Measurements from ENCODE around the gene NANP. TPM values are rescaled to one million over a fixed set of nuclear protein-coding genes. Genes with fewer than 3 reads are reported as not detected.

NANP gene
- total RNA-seq, 1 experiment from 2014 or later, result 7.3 TPM

GRCh38 chr20:25563362-25563761 is 60.5 kb downstream of the NANP start:
- no peak overlapping the region for H3K4me2 ChIP-seq (ENCODE audit: low read length)
- ATAC-seq (no peak), DNase-seq (ENCODE audit: low read depth, low spot score) (no peak)
- H3K27me3 ChIP-seq (ENCODE audit: insufficient read depth, low read length), result no peaks in the 10 kb centered on the region
- BruUV-seq (replicated peaks), result no TSS peak
- no peak overlapping the region for H3K4me3 ChIP-seq (replicated peaks in 1 of 2; ENCODE audit: low read depth in 1 of 2, low read length in 2 of 2)
- TF ChIP-seq EGR1 (IDR thresholded peaks at IDR 0.05; ENCODE audit: low read depth), result no peak
- no peak for TF ChIP-seq REST (IDR thresholded peaks at IDR 0.05; ENCODE audit: low read depth)
- TF ChIP-seq ZNF274 (IDR thresholded peaks at IDR 0.05; ENCODE audit: low read depth, low read length), result no peak
- no peak for TF ChIP-seq POLR2A (IDR thresholded peaks at IDR 0.05; ENCODE audit: borderline replicate concordance, extremely low read depth, insufficient read depth, insufficient read length)
- 0 out of 2 replicates have a peak, but pooled peaks cover 4% of the 10 kb centered on the region for H3K79me2 ChIP-seq (ENCODE audit: insufficient read depth, low read length)
- CTCF ChIA-PET, result no interaction called here
- no peaks in the 10 kb centered on the region for H4K20me1 ChIP-seq (ENCODE audit: insufficient read depth)
- RAD21 ChIA-PET (ENCODE audit: low non-redundant PET in 1 of 2, low total read pairs in 2 of 2, uncharacterized antibody in 2 of 2, unreplicated experiment in 2 of 2), result no interaction called here
- no peak overlapping the region for H3K27ac ChIP-seq (ENCODE audit: low read depth, low read length)
- no peak overlapping the region for H3K9ac ChIP-seq (ENCODE audit: low read length)
- H3K4me1 ChIP-seq (ENCODE audit: control insufficient read depth in 1 of 2, insufficient read depth in 2 of 2, low read length in 2 of 2), result no peaks in the 10 kb centered on the region
- H2AFZ ChIP-seq (ENCODE audit: low read depth, low read length, poor library complexity, severe bottlenecking), result no peak overlapping the region
- no peaks in the 10 kb centered on the region for H3K36me3 ChIP-seq (ENCODE audit: control insufficient read depth in 1 of 2, insufficient read depth in 2 of 2, low read length in 2 of 2)
- intact Hi-C loops (cut with micrococcal nuclease), result no loop called here
- no peaks in the 10 kb centered on the region for H3K9me3 ChIP-seq (ENCODE audit: control insufficient read depth in 1 of 2, insufficient read depth in 1 of 2, low read depth in 1 of 2, low read length in 2 of 2)
- POLR2A ChIA-PET, result no interaction called here
- H3K9me2 ChIP-seq (ENCODE audit: insufficient read depth), result no peaks in the 10 kb centered on the region

Other genes starting within 250 kb of the NANP start
- 31.7 TPM for gene ABHD12, start 233.2 kb downstream of the NANP start, total RNA-seq (2021; ENCODE audit: unreplicated experiment)
- 30.4 TPM for gene GINS1, start 216.3 kb downstream of the NANP start, total RNA-seq (2021; ENCODE audit: unreplicated experiment)
- 7.2 TPM for gene NINL, start 38.5 kb downstream of the NANP start, total RNA-seq (2021; ENCODE audit: unreplicated experiment)
- gene ZNF337, start 72.8 kb upstream of the NANP start, total RNA-seq (2021; ENCODE audit: unreplicated experiment), result 11.4 TPM